ENCODE data around the gene SETD1A. TPM values are rescaled to one million over a fixed set of nuclear protein-coding genes. Genes with fewer than 3 reads are reported as not detected.

Gene SETD1A
- total RNA-seq, 2 donors from 2014 or later, result 12.2 to 15.0 TPM

- intact Hi-C loops (cut with DNase I, micrococcal nuclease), result no loop called here
- ATAC-seq (peak; percentile 66), DNase-seq (peak; percentile 77 to 92)
Observed at GRCh38 chr16:30949650-30950515, 7.7 kb upstream of the SETD1A start.

- no peak for DNase-seq
- intact Hi-C loops (cut with DNase I, micrococcal nuclease), result no loop called here
- no peak for ATAC-seq
Observed at GRCh38 chr16:30950516-30951065, 7.0 kb upstream of the SETD1A start.

- no peak for ATAC-seq
- intact Hi-C loops (cut with DNase I, micrococcal nuclease), result no loop called here
Observed at GRCh38 chr16:30951193-30951592, 6.4 kb upstream of the SETD1A start.

GRCh38 chr16:30951750-30952149, 5.8 kb upstream of the SETD1A start:
- intact Hi-C loops (cut with DNase I, micrococcal nuclease), result no loop called here
- no peak for ATAC-seq
- DNase-seq, result peak; percentile 36 to 70

More at GRCh38 chr16:30951193-30951592, 6.4 kb upstream of the SETD1A start:
- DNase-seq, result no peak

GRCh38 chr16:30953111-30953510, 4.4 kb upstream of the SETD1A start:
- intact Hi-C loops (cut with DNase I, micrococcal nuclease), result no loop called here
- DNase-seq (no peak), ATAC-seq (no peak)

- ATAC-seq, result no peak
- intact Hi-C loops (cut with DNase I, micrococcal nuclease), result no loop called here
- peak; percentile 59 to 75 for DNase-seq
Observed at GRCh38 chr16:30953511-30954124, 3.9 kb upstream of the SETD1A start.

- DNase-seq, result no peak
- no peak for ATAC-seq
- intact Hi-C loops (cut with DNase I, micrococcal nuclease), result no loop called here
Observed at GRCh38 chr16:30954993-30955392, 2.6 kb upstream of the SETD1A start.

GRCh38 chr16:30956601-30957455, 726 bp upstream of the SETD1A start:
- intact Hi-C loops (cut with DNase I, micrococcal nuclease), result no loop called here
- DNase-seq (peak; percentile 86 to 87), ATAC-seq (peak; percentile 68)

- intact Hi-C loops (cut with DNase I, micrococcal nuclease), result no loop called here
- DNase-seq (peak in 1 of 2 donors; percentile 55), ATAC-seq (peak; percentile 14)
Observed at GRCh38 chr16:30958175-30959079, 873 bp downstream of the SETD1A start.

- no peak for ATAC-seq
- intact Hi-C loops (cut with DNase I, micrococcal nuclease), result loop anchor here in 1 of 2 donors (10.0 kb wide), 1 partner anchor 483 kb away; the partner anchor contains the start of gene ZNF843
- no peak for DNase-seq
Observed at GRCh38 chr16:30961384-30961783, 3.8 kb downstream of the SETD1A start.

GRCh38 chr16:30963925-30964511, 6.5 kb downstream of the SETD1A start:
- intact Hi-C loops (cut with DNase I, micrococcal nuclease), result loop anchor here in 1 of 2 donors (10.0 kb wide), 1 partner anchor 481 kb away; the partner anchor contains the start of gene ZNF843
- DNase-seq (no peak), ATAC-seq (no peak)

GRCh38 chr16:30964574-30965226, 7.1 kb downstream of the SETD1A start:
- intact Hi-C loops (cut with DNase I, micrococcal nuclease), result loop anchor here in 1 of 2 donors (10.0 kb wide), 1 partner anchor 480 kb away; the partner anchor contains the start of gene ZNF843
- DNase-seq (no peak), ATAC-seq (no peak)

- DNase-seq (no peak), ATAC-seq (no peak)
- intact Hi-C loops (cut with DNase I, micrococcal nuclease), result loop anchor here in 1 of 2 donors (10.0 kb wide), 1 partner anchor 479 kb away; the partner anchor contains the start of gene ZNF843
Observed at GRCh38 chr16:30965436-30965835, 7.9 kb downstream of the SETD1A start.

- intact Hi-C loops (cut with DNase I, micrococcal nuclease), result loop anchor here in 1 of 2 donors (10.0 kb wide), 1 partner anchor 479 kb away; the partner anchor contains the start of gene ZNF843
- ATAC-seq (peak; percentile 18), DNase-seq (no peak)
Observed at GRCh38 chr16:30966033-30966619, 8.6 kb downstream of the SETD1A start.

GRCh38 chr16:30967795-30968194, 10.2 kb downstream of the SETD1A start:
- intact Hi-C loops (cut with DNase I, micrococcal nuclease), result loop anchor here in 1 of 2 donors (10.0 kb wide), 1 partner anchor 477 kb away; the partner anchor contains the start of gene ZNF843
- ATAC-seq, result no peak
- no peak for DNase-seq

- no peak for ATAC-seq
- no peak for DNase-seq
- intact Hi-C loops (cut with DNase I, micrococcal nuclease), result loop anchor here in 1 of 2 donors (10.0 kb wide), 1 partner anchor 475 kb away; the partner anchor contains the start of gene ZNF843
Observed at GRCh38 chr16:30969246-30969842, 11.8 kb downstream of the SETD1A start.

Data from left colon (tissue), 2 donors.